ENCODE results near the gene TTYH2. TPM values are rescaled to one million over a fixed set of nuclear protein-coding genes. Genes with fewer than 3 reads are reported as not detected.

The TTYH2 gene
- total and polyA plus RNA-seq, 2 donors (not counting 1 experiment from before 2014, with no cell fraction given): 3.0 to 3.1 TPM

GRCh38 chr17:74250324-74250995 lies 37.1 kb downstream of the TTYH2 start:
- Histone ChIP-seq H3K36me3 (replicated peaks in 1 of 2; ENCODE audit: control extremely low read depth in 1 of 2, control insufficient read depth in 1 of 2, extremely low read depth in 1 of 2, insufficient read depth in 2 of 2, low read length in 1 of 2) (no peaks in the 10 kb centered on the region), H2AFZ (ENCODE audit: insufficient read depth, low read depth, low read length, poor library complexity, severe bottlenecking) (no peak overlapping the region), H3K4me3 (ENCODE audit: control extremely low read depth in 1 of 5, extremely low read depth in 1 of 5, insufficient read depth in 1 of 5, low read depth in 2 of 5, low read length in 4 of 5) (no peak overlapping the region), H3K4me2 (replicated peaks; ENCODE audit: low read depth, low read length, poor library complexity, severe bottlenecking) (no peak overlapping the region), H3K27me3 (replicated peaks in 1 of 4; ENCODE audit: control extremely low read depth in 1 of 4, control insufficient read depth in 3 of 4, insufficient read depth in 4 of 4, low read length in 3 of 4) (peaks cover 0 to 2% (median 0%) of the 10 kb centered on the region in 4 experiments), H3K9me3 (ENCODE audit: control extremely low read depth in 1 of 3, control insufficient read depth in 2 of 3, insufficient read depth in 1 of 3, low read length in 2 of 3) (no peaks in the 10 kb centered on the region), H3K79me2 (ENCODE audit: control insufficient read depth, insufficient read depth, low read length) (no peaks in the 10 kb centered on the region), H3K27ac (ENCODE audit: low read length in 2 of 2) (no peak overlapping the region), H3K9ac (ENCODE audit: low read length) (no peak overlapping the region), H3K4me1 (ENCODE audit: control insufficient read depth in 2 of 2, insufficient read depth in 2 of 2, low read length in 2 of 2) (no peaks in the 10 kb centered on the region), H4K20me1 (ENCODE audit: control insufficient read depth, insufficient read depth, low read length, poor library complexity, severe bottlenecking) (no peaks in the 10 kb centered on the region)
- TF ChIP-seq CTCF (IDR thresholded peaks at IDR 0.05) (no peak), EZH2 (IDR thresholded peaks at IDR 0.05; ENCODE audit: borderline replicate concordance, insufficient read depth, low read depth, low read length, poor library complexity, severe bottlenecking) (no peak)
- no peak overlapping the region for H3K4me3 Mint-ChIP-seq
- H3K27ac Mint-ChIP-seq: no peak overlapping the region
- ATAC-seq (ENCODE audit: low read depth) (no peak), DNase-seq (no peak)
- 91% methylated on average over 12 of the region's 12 CpGs for WGBS (ENCODE audit: insufficient coverage)
- ChIA-PET POLR2A (no interaction called here), CTCF (no interaction called here)
- H3K4me1 Mint-ChIP-seq: no peaks in the 10 kb centered on the region
- no peaks in the 10 kb centered on the region for H3K9me3 Mint-ChIP-seq (ENCODE audit: insufficient read depth)
- no peaks in the 10 kb centered on the region for H3K27me3 Mint-ChIP-seq
- intact Hi-C loops (cut with micrococcal nuclease): no loop called here

- no peaks in the 10 kb centered on the region for H3K4me1 Mint-ChIP-seq
- Histone ChIP-seq H3K4me2 (replicated peaks; ENCODE audit: low read depth, low read length, poor library complexity, severe bottlenecking) (no peak overlapping the region), H3K27ac (ENCODE audit: low read length in 2 of 2) (no peak overlapping the region), H4K20me1 (ENCODE audit: control insufficient read depth, insufficient read depth, low read length, poor library complexity, severe bottlenecking) (no peaks in the 10 kb centered on the region), H3K36me3 (replicated peaks in 1 of 2; ENCODE audit: control extremely low read depth in 1 of 2, control insufficient read depth in 1 of 2, extremely low read depth in 1 of 2, insufficient read depth in 2 of 2, low read length in 1 of 2) (no peaks in the 10 kb centered on the region), H3K4me1 (ENCODE audit: control insufficient read depth in 2 of 2, insufficient read depth in 2 of 2, low read length in 2 of 2) (no peaks in the 10 kb centered on the region), H3K79me2 (ENCODE audit: control insufficient read depth, insufficient read depth, low read length) (no peaks in the 10 kb centered on the region), H3K9ac (ENCODE audit: low read length) (no peak overlapping the region), H3K9me3 (ENCODE audit: control extremely low read depth in 1 of 3, control insufficient read depth in 2 of 3, insufficient read depth in 1 of 3, low read length in 2 of 3) (no peaks in the 10 kb centered on the region), H3K27me3 (replicated peaks in 1 of 4; ENCODE audit: control extremely low read depth in 1 of 4, control insufficient read depth in 3 of 4, insufficient read depth in 4 of 4, low read length in 3 of 4) (peaks cover 0 to 2% (median 0%) of the 10 kb centered on the region in 4 experiments), H3K4me3 (ENCODE audit: control extremely low read depth in 1 of 5, extremely low read depth in 1 of 5, insufficient read depth in 1 of 5, low read depth in 2 of 5, low read length in 4 of 5) (no peak overlapping the region), H2AFZ (ENCODE audit: insufficient read depth, low read depth, low read length, poor library complexity, severe bottlenecking) (no peak overlapping the region)
- no peak overlapping the region for H3K27ac Mint-ChIP-seq
- ATAC-seq (ENCODE audit: low read depth) (no peak), DNase-seq (no peak)
- no peaks in the 10 kb centered on the region for H3K9me3 Mint-ChIP-seq (ENCODE audit: insufficient read depth)
- ChIA-PET CTCF (no interaction called here), POLR2A (no interaction called here)
- H3K27me3 Mint-ChIP-seq: no peaks in the 10 kb centered on the region
- no peak for TF ChIP-seq EZH2 (IDR thresholded peaks at IDR 0.05; ENCODE audit: borderline replicate concordance, insufficient read depth, low read depth, low read length, poor library complexity, severe bottlenecking)
- TF ChIP-seq CTCF (IDR thresholded peaks at IDR 0.05): no peak
- intact Hi-C loops (cut with micrococcal nuclease): no loop called here
- WGBS (ENCODE audit: insufficient coverage): 100% methylated on average over 6 of the region's 8 CpGs
- H3K4me3 Mint-ChIP-seq: no peak overlapping the region
Measured at GRCh38 chr17:74251051-74251450, 37.7 kb downstream of the TTYH2 start.
